Astrocyte (in vitro differentiated cells and primary cell): ENCODE data around the gene PTPRN2.

Source experiments
- CTCF ChIP-seq: IDR thresholded peaks from 2 replicates; pipeline ENCODE4 v1.5.1; 2011; ENCODE audit warnings: low read depth, mild to moderate bottlenecking, inconsistent platforms, low read length, moderate library complexity; ENCODE audit not compliant: insufficient read depth
- EZH2 ChIP-seq: IDR thresholded peaks from 2 replicates; pipeline ENCODE4 v1.6.1; 2012; ENCODE audit warnings: mild to moderate bottlenecking, low read length, inconsistent platforms; ENCODE audit not compliant: insufficient read depth

DNA sequence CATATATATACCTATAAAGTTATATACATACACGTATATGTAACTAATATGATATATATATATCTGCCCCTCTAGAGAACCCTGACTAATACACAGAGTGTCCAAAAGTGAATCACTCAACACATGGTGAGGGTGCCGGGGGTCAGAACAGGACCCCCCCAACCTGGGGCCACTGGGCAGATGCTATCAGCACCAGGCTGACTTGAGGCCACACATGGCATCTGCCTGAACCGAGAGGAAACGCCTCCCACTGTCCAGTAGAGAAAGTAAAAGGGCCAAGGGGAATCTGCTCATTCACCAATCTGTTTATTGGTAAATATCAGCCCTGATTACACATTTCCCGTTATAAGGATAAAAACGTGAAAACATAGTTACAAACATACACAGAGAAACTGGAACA is 218.3 kb downstream of the PTPRN2 start:
- no peak for TF ChIP-seq CTCF
- TF ChIP-seq EZH2 = no peak
